HG03066 (cell line): Measurements from ENCODE around the gene OPN1MW.
"Not testable (repeated sequence)": the region's sequence is repeated elsewhere in the genome, so short reads cannot be mapped to it uniquely, and the experiment has no call there.

ENCODE experiments used
- ATAC-seq: cut with Tn5 transposase; IDR thresholded peaks from one replicate; pipeline ENCODE4 v1.9.1; 2021; ENCODE audit warnings: low read depth; ENCODE audit not compliant: unreplicated experiment

The OPN1MW gene

GRCh38 chrX:154182296-154182695 lies at the start of gene OPN1MW:
Gene OPN1MW (plus strand): TSS chrX:154182596. CDS start chrX:154182678, 82 bp downstream.
- ATAC-seq: not testable (repeated sequence)

GRCh38 chrX:154135458-154136229 lies 46.8 kb upstream of the OPN1MW start:
- no peak for ATAC-seq

- ATAC-seq: no peak
These were observed 45.7 kb upstream of the OPN1MW start for GRCh38 chrX:154136627-154137161.

- ATAC-seq: no peak
These were observed 43.5 kb upstream of the OPN1MW start for GRCh38 chrX:154138857-154139256.

DNA sequence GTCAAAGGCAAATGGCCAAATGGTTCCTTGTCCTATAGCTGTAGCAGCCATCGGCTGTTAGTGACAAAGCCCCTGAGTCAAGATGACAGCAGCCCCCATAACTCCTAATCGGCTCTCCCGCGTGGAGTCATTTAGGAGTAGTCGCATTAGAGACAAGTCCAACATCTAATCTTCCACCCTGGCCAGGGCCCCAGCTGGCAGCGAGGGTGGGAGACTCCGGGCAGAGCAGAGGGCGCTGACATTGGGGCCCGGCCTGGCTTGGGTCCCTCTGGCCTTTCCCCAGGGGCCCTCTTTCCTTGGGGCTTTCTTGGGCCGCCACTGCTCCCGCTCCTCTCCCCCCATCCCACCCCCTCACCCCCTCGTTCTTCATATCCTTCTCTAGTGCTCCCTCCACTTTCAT lies 42.2 kb upstream of the OPN1MW start:
- ATAC-seq: no peak

DNA sequence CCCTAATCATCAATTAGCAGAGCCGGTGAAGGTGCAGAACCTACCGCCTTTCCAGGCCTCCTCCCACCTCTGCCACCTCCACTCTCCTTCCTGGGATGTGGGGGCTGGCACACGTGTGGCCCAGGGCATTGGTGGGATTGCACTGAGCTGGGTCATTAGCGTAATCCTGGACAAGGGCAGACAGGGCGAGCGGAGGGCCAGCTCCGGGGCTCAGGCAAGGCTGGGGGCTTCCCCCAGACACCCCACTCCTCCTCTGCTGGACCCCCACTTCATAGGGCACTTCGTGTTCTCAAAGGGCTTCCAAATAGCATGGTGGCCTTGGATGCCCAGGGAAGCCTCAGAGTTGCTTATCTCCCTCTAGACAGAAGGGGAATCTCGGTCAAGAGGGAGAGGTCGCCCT lies 41.7 kb upstream of the OPN1MW start:
- ATAC-seq: no peak

DNA sequence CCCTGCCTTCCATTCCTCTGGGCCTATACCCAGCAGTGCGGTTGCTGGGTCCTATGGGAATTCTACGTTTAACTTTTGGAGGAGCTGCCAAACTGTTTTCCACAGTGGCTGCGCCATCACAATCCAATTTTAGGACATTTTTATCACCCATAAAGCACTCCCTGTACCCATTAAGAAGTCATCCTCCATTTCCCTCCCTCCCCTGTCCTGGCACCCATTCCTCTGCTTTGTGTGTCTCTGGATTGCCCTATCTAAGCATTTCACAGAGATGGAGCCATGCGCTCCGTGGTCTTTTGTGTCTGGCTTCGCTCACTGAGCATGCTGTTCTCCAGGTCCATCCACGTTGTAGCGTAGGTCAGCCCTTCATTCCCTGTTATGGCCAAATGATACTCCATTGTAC lies 40.0 kb upstream of the OPN1MW start:
- no peak for ATAC-seq

GRCh38 chrX:154142950-154143745 lies 39.2 kb upstream of the OPN1MW start:
- ATAC-seq: no peak

- ATAC-seq: not testable (repeated sequence)
These were observed 38.4 kb upstream of the OPN1MW start, which contains the start of gene OPN1LW for GRCh38 chrX:154144010-154144409. Gene OPN1LW (plus strand): TSS chrX:154144243. CDS start chrX:154144284, 41 bp downstream.

DNA sequence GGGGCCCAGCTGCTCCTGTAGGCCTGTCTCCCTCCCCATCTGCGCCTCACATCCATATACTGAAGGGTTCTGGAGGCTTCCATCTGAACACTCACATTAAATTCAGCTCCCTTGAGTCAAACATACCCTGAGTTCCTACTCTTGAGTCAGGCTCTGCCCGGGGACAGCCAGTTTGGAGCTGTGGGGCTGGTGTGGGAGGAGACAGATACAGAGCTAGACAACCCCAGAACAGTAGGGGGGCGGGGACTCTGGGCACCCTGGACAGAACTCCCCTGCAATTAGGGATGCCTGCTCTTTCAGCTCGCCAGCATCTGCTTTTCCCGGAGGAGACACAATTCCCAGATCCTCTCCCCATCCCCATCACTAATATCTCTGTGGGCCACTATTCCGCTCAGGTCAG lies 31.4 kb upstream of the OPN1MW start:
- not testable (repeated sequence) for ATAC-seq

DNA sequence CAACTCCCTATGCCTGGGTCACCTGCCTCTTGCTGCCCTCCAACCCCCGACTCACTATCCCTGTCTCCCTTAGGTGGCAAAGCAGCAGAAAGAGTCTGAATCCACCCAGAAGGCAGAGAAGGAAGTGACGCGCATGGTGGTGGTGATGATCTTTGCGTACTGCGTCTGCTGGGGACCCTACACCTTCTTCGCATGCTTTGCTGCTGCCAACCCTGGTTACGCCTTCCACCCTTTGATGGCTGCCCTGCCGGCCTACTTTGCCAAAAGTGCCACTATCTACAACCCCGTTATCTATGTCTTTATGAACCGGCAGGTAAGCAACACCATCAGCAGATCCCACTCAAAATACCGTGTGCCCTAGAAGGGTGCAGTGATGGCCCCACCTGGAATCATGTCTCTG lies 26.2 kb upstream of the OPN1MW start:
- not testable (repeated sequence) for ATAC-seq

- not testable (repeated sequence) for ATAC-seq
These were observed 25.2 kb upstream of the OPN1MW start for GRCh38 chrX:154157207-154157606.

DNA sequence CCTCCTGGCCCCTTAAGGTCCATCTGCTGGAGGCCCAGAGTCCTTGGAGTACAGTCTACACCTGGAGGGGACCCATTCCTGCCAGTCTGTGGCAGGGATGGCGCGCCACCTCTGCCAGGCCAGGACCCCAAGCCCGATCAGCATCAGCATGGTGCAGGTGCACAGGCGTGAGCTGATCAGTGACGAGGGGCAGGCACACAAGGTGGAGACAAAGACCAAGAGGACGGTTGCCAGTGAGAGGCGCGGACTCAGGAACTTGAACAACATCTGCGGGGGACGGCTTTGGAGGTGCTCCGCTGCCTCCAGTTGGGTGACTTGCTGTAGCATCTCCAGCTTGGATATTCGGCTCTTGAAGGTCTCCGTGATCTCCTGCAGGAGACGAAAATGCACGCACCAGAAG lies 23.1 kb upstream of the OPN1MW start:
- not testable (repeated sequence) for ATAC-seq

GRCh38 chrX:154164902-154165301 lies 17.5 kb upstream of the OPN1MW start:
- not testable (repeated sequence) for ATAC-seq

DNA sequence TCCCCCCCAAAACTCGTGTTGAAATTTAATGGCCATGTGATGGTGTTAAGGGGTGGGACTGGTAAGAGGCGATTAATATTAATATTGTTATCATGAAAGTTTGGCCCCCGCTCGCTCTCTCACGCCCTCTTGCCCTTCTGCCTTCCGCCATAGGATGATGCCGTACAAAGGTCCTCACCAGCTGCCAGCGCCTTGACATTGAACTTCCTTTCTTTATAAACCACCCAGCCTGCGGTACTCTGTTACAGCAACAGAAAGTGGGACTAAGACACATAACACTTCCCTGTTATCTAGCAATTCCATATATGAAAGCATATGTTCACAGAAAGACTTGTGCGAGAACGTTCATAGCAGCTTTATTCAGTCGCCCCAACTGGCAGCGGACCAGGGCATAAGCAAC lies 14.0 kb upstream of the OPN1MW start:
- ATAC-seq: not testable (repeated sequence)

DNA sequence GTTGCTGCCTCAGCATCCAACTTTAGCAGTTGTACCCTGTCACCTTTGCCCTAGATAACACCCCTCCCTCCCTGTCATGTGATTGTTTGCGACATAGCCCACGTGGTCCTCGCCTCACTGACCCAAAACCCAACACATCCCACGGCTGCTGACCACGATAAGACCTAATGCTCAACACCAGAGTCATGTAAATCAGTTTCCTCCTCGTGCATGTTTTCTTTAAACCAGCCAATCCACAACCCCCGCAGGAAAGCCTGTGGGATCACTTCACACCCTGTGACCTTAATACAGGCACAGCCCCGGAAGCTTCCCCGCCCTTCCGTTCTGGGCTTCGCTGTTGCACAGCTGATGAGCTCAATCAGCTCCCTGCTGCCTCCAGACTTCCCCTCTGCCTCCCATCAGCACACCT lies 9.9 kb upstream of the OPN1MW start:
- peak; percentile 70 for ATAC-seq

GRCh38 chrX:154174356-154174755 lies 8.0 kb upstream of the OPN1MW start:
- ATAC-seq: not testable (repeated sequence)

GRCh38 chrX:154183794-154184193 lies 1.4 kb downstream of the OPN1MW start:
- not testable (repeated sequence) for ATAC-seq

DNA sequence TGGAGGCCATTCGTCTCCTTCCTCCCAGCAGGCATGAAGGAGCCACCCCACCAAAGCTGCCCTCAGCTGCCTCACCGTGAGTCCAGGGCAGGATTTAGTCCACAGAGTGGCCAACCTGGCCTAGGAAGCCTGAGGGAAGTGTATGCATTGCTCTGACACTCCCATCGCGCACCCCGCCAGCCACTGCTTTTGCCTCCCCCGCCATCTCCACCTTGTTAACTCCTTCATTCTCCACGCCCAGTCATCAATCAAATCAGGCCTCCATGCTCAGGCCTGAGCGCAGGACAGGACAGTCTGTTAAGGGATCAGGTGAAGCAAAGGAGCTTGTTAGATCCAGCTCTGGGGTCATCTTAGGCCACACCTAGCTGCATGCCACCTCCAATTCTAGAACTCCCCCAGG lies 10.4 kb downstream of the OPN1MW start:
- ATAC-seq: not testable (repeated sequence)

DNA sequence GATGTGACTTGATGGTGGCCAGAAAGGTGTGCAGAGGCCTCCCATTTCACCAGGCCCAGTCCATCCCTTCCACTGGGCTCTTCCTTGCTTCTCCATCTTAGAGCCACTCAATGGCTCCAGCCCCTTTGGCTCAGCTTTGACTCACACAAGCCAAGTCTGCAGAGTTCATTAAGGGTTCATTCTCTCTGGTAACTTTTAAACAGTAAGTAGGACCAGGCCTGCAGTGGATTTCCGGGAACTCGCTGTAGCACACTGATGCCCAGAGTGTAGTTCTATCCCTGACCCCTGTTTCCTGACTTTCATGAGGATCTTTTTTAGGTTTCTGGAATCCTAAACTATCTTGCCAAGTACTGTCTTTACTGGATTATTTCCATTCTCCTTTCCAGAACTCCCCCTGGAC lies 11.9 kb downstream of the OPN1MW start:
- not testable (repeated sequence) for ATAC-seq

DNA sequence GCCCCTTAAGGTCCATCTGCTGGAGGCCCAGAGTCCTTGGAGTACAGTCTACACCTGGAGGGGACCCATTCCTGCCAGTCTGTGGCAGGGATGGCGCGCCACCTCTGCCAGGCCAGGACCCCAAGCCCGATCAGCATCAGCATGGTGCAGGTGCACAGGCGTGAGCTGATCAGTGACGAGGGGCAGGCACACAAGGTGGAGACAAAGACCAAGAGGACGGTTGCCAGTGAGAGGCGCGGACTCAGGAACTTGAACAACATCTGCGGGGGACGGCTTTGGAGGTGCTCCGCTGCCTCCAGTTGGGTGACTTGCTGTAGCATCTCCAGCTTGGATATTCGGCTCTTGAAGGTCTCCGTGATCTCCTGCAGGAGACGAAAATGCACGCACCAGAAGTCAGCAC lies 14.1 kb downstream of the OPN1MW start:
- ATAC-seq: not testable (repeated sequence)
